ENCODE measurements around the gene KCNJ1.

GRCh38 chr11:128916037-128916572 is 49.0 kb upstream of the KCNJ1 start:
- TF ChIP-seq POLR2A (IDR thresholded peaks at IDR 0.05) (no peak), CTCF (IDR thresholded peaks at IDR 0.05) (no peak)
